K562 (cell line): ENCODE data around the gene EPB41L2. TPM values are rescaled to one million over a fixed set of nuclear protein-coding genes. Genes with fewer than 3 reads are reported as not detected.
A peak's percentile ranks its signal among the peaks of the same experiment; 100 is the strongest.

ENCODE experiments used
- ARID1B ChIP-seq: fragments of 450-650 bp; IDR thresholded peaks from 2 replicates; pipeline ENCODE4 v1.6.1; 2016; ENCODE audit warnings: antibody characterized with exemption, mild to moderate bottlenecking, inconsistent platforms
- ARID2 ChIP-seq: fragments of 450-650 bp; IDR thresholded peaks from 2 replicates; pipeline ENCODE4 v1.6.1; 2017; ENCODE audit warnings: antibody characterized with exemption, mild to moderate bottlenecking
- CBX8 ChIP-seq: fragments of 200-600 bp; sonication (generic); IDR thresholded peaks from 2 replicates; pipeline ENCODE4 v1.6.1; 2012; ENCODE audit warnings: borderline replicate concordance, mixed run types, low read depth, mild to moderate bottlenecking, moderate library complexity, mixed read lengths, low read length, control low read depth, inconsistent platforms; ENCODE audit not compliant: poor library complexity, severe bottlenecking; ENCODE audit errors: extremely low read depth
- ELF1 ChIP-seq: fragments of 200-800 bp; sonication (Bioruptor generic); IDR thresholded peaks from 2 replicates; pipeline ENCODE4 v1.6.1; 2016; ENCODE audit warnings: missing genetic modification characterization, missing compliant biosample characterization
- ETV1 ChIP-seq: fragments of 450-650 bp; conservative IDR thresholded peaks from 2 replicates; pipeline ENCODE4 v1.6.1; 2016; ENCODE audit warnings: missing genetic modification characterization, control low read depth, low read depth, missing compliant biosample characterization
- IRF2 ChIP-seq: sonication (generic); formaldehyde crosslinking; IDR thresholded peaks from 2 replicates; pipeline ENCODE4 v1.8.1; 2022; ENCODE audit warnings: mild to moderate bottlenecking, missing genetic modification reagents
- KDM5B ChIP-seq: fragments of 200-600 bp; sonication (generic); IDR thresholded peaks from 2 replicates; pipeline ENCODE4 v1.6.1; 2012; ENCODE audit warnings: low read depth, mild to moderate bottlenecking, moderate library complexity, low read length, control low read depth, inconsistent platforms; ENCODE audit not compliant: insufficient replicate concordance
- NCOA2 ChIP-seq, 2 experiments: fragments of 450-650 bp; IDR thresholded peaks; 2 replicates each; pipeline ENCODE4 v1.6.1; 2018; ENCODE audit warnings: mild to moderate bottlenecking in 2 of 2, moderate library complexity in 1 of 2; ENCODE audit not compliant: partially characterized antibody in 2 of 2
- NCOA6 ChIP-seq: fragments of 450-650 bp; IDR thresholded peaks from 2 replicates; pipeline ENCODE4 v1.6.1; 2017; ENCODE audit warnings: mild to moderate bottlenecking
- NFRKB ChIP-seq: fragments of 450-650 bp; IDR thresholded peaks from 2 replicates; pipeline ENCODE4 v1.6.1; 2016; ENCODE audit warnings: low read depth
- OTX1 ChIP-seq: fragments of 450-650 bp; formaldehyde crosslinking; IDR thresholded peaks from 2 replicates; pipeline ENCODE4 v1.4.0; 2022; ENCODE audit warnings: mild to moderate bottlenecking
- RBM17 ChIP-seq: fragments of 200-400 bp; formaldehyde crosslinking; IDR thresholded peaks from 2 replicates; pipeline ENCODE4 v1.6.1; 2017; ENCODE audit warnings: low read depth, mild to moderate bottlenecking, low read length, borderline replicate concordance
- RFX1 ChIP-seq: fragments of 450-650 bp; IDR thresholded peaks from 2 replicates; pipeline ENCODE4 v1.6.1; 2016; ENCODE audit warnings: mild to moderate bottlenecking, moderate library complexity
- RFX5 ChIP-seq: IDR thresholded peaks from 2 replicates; pipeline ENCODE4 v1.6.1; 2011; ENCODE audit warnings: low read depth, mild to moderate bottlenecking, improper control_type of control experiment, low read length
- SMAD1 ChIP-seq: fragments of 150-350 bp; IDR thresholded peaks from 2 replicates; pipeline ENCODE4 v1.6.1; 2014; ENCODE audit warnings: low read length, low read depth; ENCODE audit not compliant: partially characterized antibody
- SRSF9 ChIP-seq: fragments of 200-400 bp; formaldehyde crosslinking; IDR thresholded peaks from 2 replicates; pipeline ENCODE4 v1.6.1; 2017; ENCODE audit warnings: low read depth, low read length, borderline replicate concordance
- TBL1XR1 ChIP-seq, 2 experiments: IDR thresholded peaks; 2 replicates each; pipeline ENCODE4 v1.6.1; 2012; ENCODE audit warnings: improper control_type of control experiment in 2 of 2, low read length in 2 of 2, mild to moderate bottlenecking in 1 of 2
- TCF7 ChIP-seq: sonication (generic); IDR thresholded peaks from 2 replicates; pipeline ENCODE4 v1.6.1; 2016; ENCODE audit warnings: antibody characterized with exemption, borderline replicate concordance
- TRIM24 ChIP-seq, 2 experiments: fragments of 450-650 bp; IDR thresholded peaks; 2 replicates each; pipeline ENCODE4 v1.6.1; 2016
- ZFPM2 ChIP-seq: fragments of 250-450 bp; sonication (Bioruptor Pico); IDR thresholded peaks from 2 replicates; pipeline ENCODE4 v1.5.1; 2022; ENCODE audit warnings: mild to moderate bottlenecking
- polyA plus RNA-seq, 8 experiments: library from polyadenylated mRNA; depleted of rRNA in 4 of 8; stranded (reverse) in 5 of 8; unstranded in 3 of 8; fragments of >200 nt; fragmentation: Nextera tagmentation in 2 of 8; fragmentation: Illumina TruSeq in 1 of 8; extraction: Ambion mirVana in 2 of 8; extraction: Trizol in 1 of 8; gene quantifications; 2 replicates each; pipeline versions ENCODE4 v1.2.1 to v1.2.3, GENCODE V29; 2011 to 2014; ENCODE audit warnings: inconsistent platforms in 1 of 8, missing spikeins in 1 of 8
- total RNA-seq, 7 experiments: library from RNA; depleted of rRNA in 6 of 7; stranded (reverse); fragments of >200 nt in 6 of 7; fragmentation: Illumina TruSeq in 2 of 7; extraction: Trizol in 2 of 7; gene quantifications; 2 replicates each; pipeline versions ENCODE4 v1.2.1 to v1.2.3, GENCODE V29; 2011 to 2021; ENCODE audit warnings: low replicate concordance in 1 of 7
- TF ChIP-seq, protein P1 (sequence below), 2 experiments: fragments of 200-800 bp in 1 of 2; sonication (Bioruptor generic) in 1 of 2; sonication (generic) in 1 of 2; formaldehyde crosslinking in 1 of 2; IDR thresholded peaks in 1 of 2; conservative IDR thresholded peaks in 1 of 2; 2 replicates each; pipeline versions ENCODE4 v1.5.0 to v1.6.1; 2016 to 2020; ENCODE audit warnings: missing compliant biosample characterization in 1 of 2, missing genetic modification characterization in 1 of 2, missing genetic modification reagents in 1 of 2
- TF ChIP-seq, protein P2 (sequence below): fragments of 250-450 bp; sonication (Bioruptor Pico); IDR thresholded peaks from 2 replicates; pipeline ENCODE4 v1.5.0; 2021
- TF ChIP-seq, protein P3 (sequence below): sonication (generic); formaldehyde crosslinking; IDR thresholded peaks from 2 replicates; pipeline ENCODE4 v1.8.1; 2023; ENCODE audit warnings: mild to moderate bottlenecking, missing genetic modification reagents
- TF ChIP-seq, protein P4 (sequence below): fragments of 450-650 bp; IDR thresholded peaks from 2 replicates; pipeline ENCODE4 v1.6.1; 2017; ENCODE audit warnings: mild to moderate bottlenecking, moderate library complexity

Gene EPB41L2
- total and polyA plus RNA-seq, 9 of the 15 experiments (the other 6 are each of a cell fraction or from before 2014, with no cell fraction given), result 5.1 to 53.6 (median 25.0) TPM

DNA sequence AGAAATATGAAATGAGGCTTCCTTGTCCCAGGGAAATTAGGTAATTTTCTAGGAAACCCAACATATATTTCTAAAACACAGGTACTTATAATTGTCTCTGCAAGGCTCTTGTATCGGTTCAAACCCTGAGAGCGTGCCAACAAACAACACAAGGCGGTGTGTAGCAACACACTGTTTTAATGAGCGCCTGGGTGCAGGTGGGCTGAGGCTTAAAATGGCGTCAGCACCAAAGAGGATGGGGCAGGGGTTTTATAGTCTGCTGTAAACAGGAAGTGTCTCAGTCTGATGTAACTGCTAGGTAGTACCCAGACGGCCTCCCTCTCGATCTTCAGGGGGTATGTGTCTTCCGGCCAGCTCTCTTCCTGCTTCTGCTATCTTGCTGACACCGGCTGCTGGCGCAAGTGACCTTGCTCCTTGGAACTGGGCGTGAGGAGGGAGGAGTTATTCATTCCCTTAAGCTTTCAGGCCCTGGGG is 69.7 kb downstream of the EPB41L2 start (continued):
- TF ChIP-seq, protein P1, sequence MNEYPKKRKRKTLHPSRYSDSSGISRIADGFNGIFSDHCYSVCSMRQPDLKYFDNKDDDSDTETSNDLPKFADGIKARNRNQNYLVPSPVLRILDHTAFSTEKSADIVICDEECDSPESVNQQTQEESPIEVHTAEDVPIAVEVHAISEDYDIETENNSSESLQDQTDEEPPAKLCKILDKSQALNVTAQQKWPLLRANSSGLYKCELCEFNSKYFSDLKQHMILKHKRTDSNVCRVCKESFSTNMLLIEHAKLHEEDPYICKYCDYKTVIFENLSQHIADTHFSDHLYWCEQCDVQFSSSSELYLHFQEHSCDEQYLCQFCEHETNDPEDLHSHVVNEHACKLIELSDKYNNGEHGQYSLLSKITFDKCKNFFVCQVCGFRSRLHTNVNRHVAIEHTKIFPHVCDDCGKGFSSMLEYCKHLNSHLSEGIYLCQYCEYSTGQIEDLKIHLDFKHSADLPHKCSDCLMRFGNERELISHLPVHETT (CRISPR knock-in tag; conservative IDR thresholded peaks at IDR 0.05 in 1 of 2, IDR thresholded peaks at IDR 0.05 in 1 of 2), result no peak
- peak in 1 of 2 experiments; percentile 65; a peak in 1 of 4 replicates for TF ChIP-seq TRIM24 (IDR thresholded peaks at IDR 0.05)
- TF ChIP-seq ARID1B, result peak; percentile 84
- peak; percentile 80; the same call in 1 of the 2 replicates for TF ChIP-seq NFRKB
- no peak for TF ChIP-seq IRF2 (CRISPR knock-in tag)
- no peak for TF ChIP-seq ARID2
- TF ChIP-seq SMAD1, result peak; percentile 34
- TF ChIP-seq TCF7, result no peak
- peak in 1 of 2 experiments; percentile 66; a peak in 2 of 4 replicates for TF ChIP-seq TBL1XR1 (IDR thresholded peaks at IDR 0.05; ENCODE audit: low read length in 2 of 2)
- TF ChIP-seq, protein P2, sequence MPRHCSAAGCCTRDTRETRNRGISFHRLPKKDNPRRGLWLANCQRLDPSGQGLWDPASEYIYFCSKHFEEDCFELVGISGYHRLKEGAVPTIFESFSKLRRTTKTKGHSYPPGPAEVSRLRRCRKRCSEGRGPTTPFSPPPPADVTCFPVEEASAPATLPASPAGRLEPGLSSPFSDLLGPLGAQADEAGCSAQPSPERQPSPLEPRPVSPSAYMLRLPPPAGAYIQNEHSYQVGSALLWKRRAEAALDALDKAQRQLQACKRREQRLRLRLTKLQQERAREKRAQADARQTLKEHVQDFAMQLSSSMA (CRISPR knock-in tag), result no peak
- TF ChIP-seq RFX1, result no peak
- no peak for TF ChIP-seq OTX1 (CRISPR knock-in tag)
- no peak for TF ChIP-seq RFX5
- peak; percentile 94 for TF ChIP-seq ETV1
- TF ChIP-seq CBX8, result no peak
- TF ChIP-seq SRSF9, result no peak
- TF ChIP-seq NCOA6, result no peak
- TF ChIP-seq, protein P3, sequence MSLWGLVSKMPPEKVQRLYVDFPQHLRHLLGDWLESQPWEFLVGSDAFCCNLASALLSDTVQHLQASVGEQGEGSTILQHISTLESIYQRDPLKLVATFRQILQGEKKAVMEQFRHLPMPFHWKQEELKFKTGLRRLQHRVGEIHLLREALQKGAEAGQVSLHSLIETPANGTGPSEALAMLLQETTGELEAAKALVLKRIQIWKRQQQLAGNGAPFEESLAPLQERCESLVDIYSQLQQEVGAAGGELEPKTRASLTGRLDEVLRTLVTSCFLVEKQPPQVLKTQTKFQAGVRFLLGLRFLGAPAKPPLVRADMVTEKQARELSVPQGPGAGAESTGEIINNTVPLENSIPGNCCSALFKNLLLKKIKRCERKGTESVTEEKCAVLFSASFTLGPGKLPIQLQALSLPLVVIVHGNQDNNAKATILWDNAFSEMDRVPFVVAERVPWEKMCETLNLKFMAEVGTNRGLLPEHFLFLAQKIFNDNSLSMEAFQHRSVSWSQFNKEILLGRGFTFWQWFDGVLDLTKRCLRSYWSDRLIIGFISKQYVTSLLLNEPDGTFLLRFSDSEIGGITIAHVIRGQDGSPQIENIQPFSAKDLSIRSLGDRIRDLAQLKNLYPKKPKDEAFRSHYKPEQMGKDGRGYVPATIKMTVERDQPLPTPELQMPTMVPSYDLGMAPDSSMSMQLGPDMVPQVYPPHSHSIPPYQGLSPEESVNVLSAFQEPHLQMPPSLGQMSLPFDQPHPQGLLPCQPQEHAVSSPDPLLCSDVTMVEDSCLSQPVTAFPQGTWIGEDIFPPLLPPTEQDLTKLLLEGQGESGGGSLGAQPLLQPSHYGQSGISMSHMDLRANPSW (CRISPR knock-in tag), result no peak
- TF ChIP-seq KDM5B, result peak; percentile 40
- TF ChIP-seq, protein P4, sequence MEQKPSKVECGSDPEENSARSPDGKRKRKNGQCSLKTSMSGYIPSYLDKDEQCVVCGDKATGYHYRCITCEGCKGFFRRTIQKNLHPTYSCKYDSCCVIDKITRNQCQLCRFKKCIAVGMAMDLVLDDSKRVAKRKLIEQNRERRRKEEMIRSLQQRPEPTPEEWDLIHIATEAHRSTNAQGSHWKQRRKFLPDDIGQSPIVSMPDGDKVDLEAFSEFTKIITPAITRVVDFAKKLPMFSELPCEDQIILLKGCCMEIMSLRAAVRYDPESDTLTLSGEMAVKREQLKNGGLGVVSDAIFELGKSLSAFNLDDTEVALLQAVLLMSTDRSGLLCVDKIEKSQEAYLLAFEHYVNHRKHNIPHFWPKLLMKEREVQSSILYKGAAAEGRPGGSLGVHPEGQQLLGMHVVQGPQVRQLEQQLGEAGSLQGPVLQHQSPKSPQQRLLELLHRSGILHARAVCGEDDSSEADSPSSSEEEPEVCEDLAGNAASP, result peak; percentile 52; the same call in 1 of the 2 replicates
- TF ChIP-seq ELF1 (tag), result peak; percentile 88
- TF ChIP-seq ZFPM2 (CRISPR knock-in tag), result no peak
- no peak for TF ChIP-seq NCOA2 (IDR thresholded peaks at IDR 0.05; ENCODE audit: partially characterized antibody in 2 of 2)
- TF ChIP-seq RBM17, result no peak
